A549 treated with GW870086 at 1 μM for 4 hours (cell line): ENCODE results near the gene AFG3L2. TPM values are rescaled to one million over a fixed set of nuclear protein-coding genes. Genes with fewer than 3 reads are reported as not detected.

Source experiments
- total RNA-seq: library from RNA; stranded (reverse); fragments of 200-300 nt; extraction: Qiagen RNA extraction; gene quantifications from 5 replicates; pipeline ENCODE4 v1.2.3, GENCODE V29; 2022; ENCODE audit warnings: low read depth

Gene AFG3L2
- total RNA-seq, result 35.4 to 46.2 TPM (median 37.9 TPM) in 5 replicates

DNA sequence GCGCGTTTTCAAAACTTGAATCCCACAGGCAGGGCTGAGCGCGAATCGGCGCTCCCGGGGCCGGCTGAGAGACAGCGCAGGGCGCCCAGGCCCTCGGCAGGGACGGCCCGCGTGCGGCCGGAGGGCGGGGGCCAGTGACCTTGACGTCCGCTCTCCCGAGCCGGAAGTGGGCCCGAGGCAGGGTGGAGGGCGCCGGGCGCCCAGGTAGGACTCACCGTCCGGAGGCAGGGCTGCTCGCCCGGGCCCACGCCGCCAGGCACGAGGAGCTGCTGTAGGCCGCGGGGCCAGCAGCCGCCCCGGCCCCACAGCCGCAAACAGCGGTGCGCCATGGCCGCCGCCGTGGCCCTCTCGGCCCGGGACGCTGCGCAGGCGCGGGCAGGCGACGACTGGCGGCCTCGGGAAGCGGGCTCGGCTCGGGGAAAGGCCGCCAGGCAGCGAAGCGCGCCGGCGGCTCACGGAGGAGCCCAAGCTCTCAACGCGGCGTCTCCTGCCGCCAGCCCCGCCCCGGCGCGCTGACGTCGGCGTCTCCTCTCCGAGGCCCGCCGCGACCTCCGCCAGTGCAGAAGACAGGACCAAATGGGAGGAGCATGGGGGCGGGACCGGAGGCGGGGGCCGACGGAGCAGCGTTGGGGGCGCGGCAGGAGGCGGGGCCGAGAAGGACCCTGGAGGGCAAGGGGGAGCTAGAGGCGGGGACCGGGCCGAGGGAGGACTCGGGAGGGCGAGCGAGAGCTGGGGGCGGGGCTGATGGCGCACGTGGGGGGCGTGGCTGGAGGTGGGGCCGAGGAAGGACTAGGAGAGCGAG, at the start of gene AFG3L2:
Gene AFG3L2 (minus strand): TSS at position 474 of the 802 bp plus-strand sequence. CDS start 145 bp downstream, at position 329.

DNA sequence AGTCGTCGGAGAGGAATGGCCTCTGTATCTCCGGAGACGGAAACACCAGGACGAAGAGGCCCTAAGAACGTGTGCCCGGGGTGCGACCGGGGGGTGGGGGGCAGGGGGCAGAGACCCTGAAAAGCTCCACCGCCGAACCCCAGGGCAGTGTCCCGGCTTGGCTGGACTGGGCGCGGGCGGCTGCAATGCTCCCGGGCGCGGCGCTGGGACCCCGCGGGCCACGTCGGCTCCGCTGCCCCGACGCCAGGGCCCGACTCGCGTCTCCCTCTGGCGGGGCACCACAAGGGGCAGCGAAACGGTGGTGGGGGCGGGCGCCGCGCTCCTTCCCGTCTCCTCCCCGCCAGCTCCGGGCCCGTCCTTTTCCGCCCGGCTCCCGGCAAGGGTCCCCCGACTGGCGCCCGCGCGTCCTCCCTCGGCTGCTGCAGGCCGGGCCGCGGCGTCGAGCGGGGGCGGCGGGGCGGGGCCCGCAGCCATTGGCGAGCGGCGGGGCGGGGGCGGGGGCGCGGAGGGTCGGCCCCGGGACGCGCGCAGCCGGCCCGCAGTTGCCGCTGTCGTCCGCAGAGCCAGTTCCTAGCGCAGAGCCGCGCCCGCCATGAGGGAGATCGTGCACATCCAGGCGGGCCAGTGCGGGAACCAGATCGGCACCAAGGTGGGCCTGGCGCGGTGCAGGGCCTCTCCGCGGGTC, 69.2 kb downstream of the AFG3L2 start, which contains the start of gene TUBB6:
Gene TUBB6 (plus strand): TSS at position 541 of the 685 bp plus-strand sequence. CDS start 52 bp downstream, at position 593.

Other genes with a start within 250 kb of the AFG3L2 start
- gene CIDEA, start 122.9 kb downstream of the AFG3L2 start, total RNA-seq, result not detected in 5 replicates
- 187 to 218 TPM (median 200 TPM) in 5 replicates for gene TUBB6, start 69.0 kb downstream of the AFG3L2 start, total RNA-seq
- gene PRELID3A, start 30.7 kb upstream of the AFG3L2 start, total RNA-seq, result 4.7 to 8.0 TPM (median 6.9 TPM) in 5 replicates